HG03108 (cell line): ENCODE data around the gene PTGER2.

ENCODE experiments used
- ATAC-seq: cut with Tn5 transposase; IDR thresholded peaks from one replicate; pipeline ENCODE4 v1.9.1; 2021; ENCODE audit warnings: moderate library complexity; ENCODE audit not compliant: unreplicated experiment

PTGER2 gene

DNA sequence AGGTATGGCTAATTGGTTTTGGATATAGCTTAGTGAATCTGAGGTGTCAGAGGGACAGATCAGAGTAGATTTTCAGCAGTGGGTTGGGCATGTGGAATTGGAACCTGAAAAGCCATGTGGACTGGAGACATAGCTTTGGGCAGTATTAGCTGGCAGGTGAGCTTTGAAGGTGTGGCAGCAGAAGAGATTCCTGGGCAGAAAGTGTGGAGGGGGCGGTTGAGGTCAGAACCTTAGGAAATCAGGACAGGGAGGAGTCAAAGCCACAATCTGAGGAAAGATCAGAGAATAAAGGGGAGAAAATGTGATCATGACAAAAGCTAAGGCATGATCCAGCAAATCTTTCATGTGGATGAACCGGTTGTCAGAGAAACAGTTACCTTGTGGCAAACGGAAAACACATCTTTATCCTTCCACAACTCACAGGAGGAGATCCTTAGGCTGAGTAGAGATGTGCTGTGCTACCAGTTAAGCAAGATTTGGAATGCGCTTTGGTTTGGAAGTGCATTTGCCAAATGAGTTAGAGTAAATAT, 56.4 kb downstream of the PTGER2 start:
- ATAC-seq = no peak

DNA sequence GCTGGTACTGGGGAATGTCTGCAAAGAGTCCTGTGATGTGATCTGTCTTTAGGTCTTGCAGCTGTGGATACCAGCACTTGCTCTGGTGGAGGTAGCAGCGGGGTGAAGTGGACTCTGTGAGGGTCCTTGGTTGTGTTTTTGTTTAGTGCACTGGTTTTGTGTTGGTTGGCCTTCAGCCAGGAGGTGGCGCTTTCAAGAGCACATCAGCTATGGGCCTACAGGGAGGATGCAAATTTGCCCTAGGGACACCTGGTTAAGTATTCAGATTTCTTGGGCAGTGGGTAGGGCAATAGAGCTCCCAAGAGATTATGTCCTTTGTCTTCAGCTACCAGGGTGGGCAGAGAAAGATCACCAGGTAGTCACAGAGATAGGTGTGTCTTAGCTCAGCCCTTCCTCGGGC, 63.8 kb downstream of the PTGER2 start:
- no peak for ATAC-seq
